PC-9 (cell line): ENCODE data around the gene SORT1. TPM values are rescaled to one million over a fixed set of nuclear protein-coding genes. Genes with fewer than 3 reads are reported as not detected.

Experiments
- BruUV-seq: library from RNA; stranded (reverse); fragments of 400-500 nt; replicated peaks from 2 replicates; lab custom pipeline; 2021; lab: Mats Ljungman, UMichigan
- CTCF ChIA-PET: fragments of 300-600 bp; sonication (Branson Sonifier 250); formaldehyde crosslinking; loops from one replicate; lab custom pipeline; 2022; ENCODE audit warnings: antibody characterized with exemption; lab: Charles Lee
- POLR2A ChIA-PET: fragments of 300-600 bp; sonication (Branson Sonifier 250); formaldehyde crosslinking; loops from one replicate; lab custom pipeline; 2022; ENCODE audit warnings: antibody characterized with exemption; ENCODE audit not compliant: unreplicated experiment; lab: Charles Lee
- DNase-seq, 2 experiments: peaks; one replicate each; pipeline versions ENCODE4 v3.0.0 to v3.0.0-alpha.2; 2015 to 2022; ENCODE audit warnings: mixed read lengths in 1 of 2
- H2AFZ ChIP-seq: fragments of 200-600 bp; sonication (generic); 2 replicates; pipeline ENCODE4 v1.8.1; 2017; ENCODE audit warnings: antibody characterized with exemption
- H3F3A ChIP-seq: fragments of 200-600 bp; sonication (generic); 2 replicates; pipeline ENCODE4 v1.8.1; 2017; ENCODE audit warnings: antibody characterized with exemption, mild to moderate bottlenecking, low read depth; ENCODE audit not compliant: insufficient read depth
- H3K27ac ChIP-seq: fragments of 200-600 bp; sonication (generic); 2 replicates; pipeline ENCODE4 v1.6.1; 2016; ENCODE audit warnings: mixed run types
- H3K27me3 ChIP-seq: fragments of 200-600 bp; sonication (generic); 2 replicates; pipeline ENCODE4 v1.6.1; 2016; ENCODE audit warnings: low read depth, mixed run types; ENCODE audit not compliant: insufficient read depth
- H3K36me3 ChIP-seq: fragments of 200-600 bp; sonication (generic); 2 replicates; pipeline ENCODE4 v1.6.1; 2016; ENCODE audit warnings: low read depth, mixed run types
- H3K4me1 ChIP-seq: fragments of 200-600 bp; sonication (generic); replicated peaks from 2 replicates; pipeline ENCODE4 v1.6.1; 2016; ENCODE audit warnings: mixed run types; ENCODE audit not compliant: insufficient read depth
- H3K4me2 ChIP-seq: fragments of 200-600 bp; sonication (generic); 2 replicates; pipeline ENCODE4 v1.6.1; 2017; ENCODE audit warnings: mixed run types
- H3K4me3 ChIP-seq: fragments of 200-600 bp; sonication (generic); 2 replicates; pipeline ENCODE4 v1.6.1; 2016; ENCODE audit warnings: mixed run types
- H3K79me2 ChIP-seq: fragments of 200-600 bp; sonication (generic); 2 replicates; pipeline ENCODE4 v1.6.1; 2017; ENCODE audit warnings: low read depth, mixed run types
- H3K9me2 ChIP-seq: fragments of 200-600 bp; sonication (generic); 2 replicates; pipeline ENCODE4 v1.8.1; 2017; ENCODE audit warnings: mild to moderate bottlenecking; ENCODE audit not compliant: insufficient read depth
- H3K9me3 ChIP-seq: fragments of 200-600 bp; sonication (generic); 2 replicates; pipeline ENCODE4 v1.8.1; 2016; ENCODE audit warnings: low read depth; ENCODE audit not compliant: insufficient read depth
- H4K20me1 ChIP-seq: fragments of 200-600 bp; sonication (generic); 2 replicates; pipeline ENCODE4 v1.8.1; 2017; ENCODE audit not compliant: insufficient read depth
- CTCF ChIP-seq: fragments of 200-600 bp; sonication (generic); conservative IDR thresholded peaks from 2 replicates; pipeline ENCODE4 v1.6.1; 2017; ENCODE audit warnings: mixed run types, antibody characterized with exemption, mild to moderate bottlenecking, moderate library complexity
- EZH2 ChIP-seq: fragments of 200-600 bp; sonication (generic); IDR thresholded peaks from 2 replicates; pipeline ENCODE4 v1.8.0; 2017; ENCODE audit warnings: antibody characterized with exemption, low read depth
- intact Hi-C: fragments of 100-400 bp; cut with micrococcal nuclease; formaldehyde crosslinking; loops from one replicate; pipeline ENCODE4 v1.10.0; 2022; ENCODE audit not compliant: unreplicated experiment
- total RNA-seq: library from RNA; stranded (reverse); gene quantifications from 2 replicates; pipeline ENCODE4 v1.2.3, GENCODE V29; 2021

The SORT1 gene
- total RNA-seq, 1 experiment from 2014 or later, result 25.7 TPM

GRCh38 chr1:109259674-109260557, 137.8 kb downstream of the SORT1 start:
- ChIA-PET CTCF (interaction anchor here (0.6 to 1.5 kb wide), 3 partner anchors 111 to 189 kb away, joined by 3 to 5 read pairs (median 5); no protein-coding TSS in a partner anchor), POLR2A (no interaction called here)
- Histone ChIP-seq H3K27ac (no peak overlapping the region), H3K79me2 (no peaks in the 10 kb centered on the region), H3K9me3 (no peaks in the 10 kb centered on the region), H3K4me1 (peaks cover 25% of the 10 kb centered on the region), H3K27me3 (no peaks in the 10 kb centered on the region), H4K20me1 (no peaks in the 10 kb centered on the region), H3F3A (peaks cover 15% of the 10 kb centered on the region), H2AFZ (no peak overlapping the region), H3K4me2 (no peak overlapping the region), H3K4me3 (no peak overlapping the region), H3K9me2 (no peaks in the 10 kb centered on the region), H3K36me3 (no peaks in the 10 kb centered on the region)
- intact Hi-C loops, result loop anchor here (5.0 to 10.0 kb wide), 2 partner anchors 218 to 305 kb away; partner anchors contain the start of gene WDR47
- BruUV-seq, result no TSS peak
- no peak for DNase-seq
- TF ChIP-seq CTCF (no peak), EZH2 (no peak)

Other genes starting within 250 kb of the SORT1 start
- gene SARS1, start 184.0 kb downstream of the SORT1 start, total RNA-seq, result 206 and 279 TPM in 2 replicates
- gene CELSR2, start 148.4 kb downstream of the SORT1 start, total RNA-seq, result 19.0 and 19.5 TPM in 2 replicates
- 26.4 and 28.6 TPM in 2 replicates for gene PSRC1, start 114.8 kb downstream of the SORT1 start, total RNA-seq
- gene MYBPHL, start 90.9 kb downstream of the SORT1 start, total RNA-seq, result not detected in 2 replicates
- gene PSMA5, start 28.5 kb upstream of the SORT1 start, total RNA-seq, result 168 and 172 TPM in 2 replicates
- gene SYPL2, start 68.6 kb upstream of the SORT1 start, total RNA-seq, result 0.09 and 0.28 TPM in 2 replicates
- 4.7 and 5.7 TPM in 2 replicates for gene ATXN7L2, start 86.0 kb upstream of the SORT1 start, total RNA-seq
- gene CYB561D1, start 96.2 kb upstream of the SORT1 start, total RNA-seq, result 11.6 and 11.7 TPM in 2 replicates
- 4.1 and 4.2 TPM in 2 replicates for gene AMIGO1, start 111.8 kb upstream of the SORT1 start, total RNA-seq
- not detected in 2 replicates for gene GPR61, start 142.0 kb upstream of the SORT1 start, total RNA-seq
- 7.6 and 10.0 TPM in 2 replicates for gene GNAI3, start 150.7 kb upstream of the SORT1 start, total RNA-seq
- 0.52 and 0.63 TPM in 2 replicates for gene GNAT2, start 221.7 kb upstream of the SORT1 start, total RNA-seq
- gene AMPD2, start 221.9 kb upstream of the SORT1 start, total RNA-seq, result 66.7 and 78.6 TPM in 2 replicates